Liver (tissue), 9 donors: ENCODE results near the gene MED16. TPM values are rescaled to one million over a fixed set of nuclear protein-coding genes. Genes with fewer than 3 reads are reported as not detected.

Experiments
- DNase-seq: peaks from one replicate; pipeline ENCODE4 v3.0.0-alpha.2; 2017; ENCODE audit warnings: low spot score
- H3K27ac ChIP-seq, 2 donors: one replicate each; pipeline ENCODE4 v1.7.0; 2013; ENCODE audit warnings: inconsistent platforms in 2 of 2, low read length in 2 of 2, control low read depth in 1 of 2, low read depth in 1 of 2, mild to moderate bottlenecking in 1 of 2
- H3K27me3 ChIP-seq, 4 donors: one replicate each; pipeline versions ENCODE4 v1.6.1 to v1.7.0; 2013; ENCODE audit warnings: low read length in 3 of 4, inconsistent platforms in 1 of 4, mild to moderate bottlenecking in 1 of 4, moderate library complexity in 1 of 4; ENCODE audit not compliant: control insufficient read depth in 4 of 4, insufficient read depth in 4 of 4
- H3K36me3 ChIP-seq, 4 donors: one replicate each; pipeline versions ENCODE4 v1.6.1 to v1.7.0; 2013; ENCODE audit warnings: low read length in 3 of 4, mild to moderate bottlenecking in 3 of 4, low read depth in 1 of 4, moderate library complexity in 1 of 4; ENCODE audit not compliant: control insufficient read depth in 4 of 4, insufficient read depth in 3 of 4
- H3K4me1 ChIP-seq, 4 donors: one replicate each; pipeline versions ENCODE4 v1.6.1 to v1.7.0; 2013; ENCODE audit warnings: low read length in 3 of 4, mild to moderate bottlenecking in 3 of 4, moderate library complexity in 1 of 4; ENCODE audit not compliant: control insufficient read depth in 4 of 4, insufficient read depth in 4 of 4
- H3K4me3 ChIP-seq, 3 donors: one replicate each; pipeline versions ENCODE4 v1.6.1 to v1.7.0; 2013; ENCODE audit warnings: low read length in 3 of 3, control low read depth in 1 of 3, low read depth in 1 of 3, mild to moderate bottlenecking in 1 of 3
- H3K9ac ChIP-seq, 2 donors: one replicate each; pipeline ENCODE4 v1.7.0; 2013; ENCODE audit warnings: low read length in 2 of 2, mild to moderate bottlenecking in 2 of 2, moderate library complexity in 2 of 2, control low read depth in 1 of 2, low read depth in 1 of 2
- H3K9me3 ChIP-seq, 4 donors: one replicate each; pipeline versions ENCODE4 v1.6.1 to v1.7.0; 2013; ENCODE audit warnings: low read length in 3 of 4; ENCODE audit not compliant: control insufficient read depth in 4 of 4
- FOXA1 ChIP-seq: IDR thresholded peaks from 2 replicates; pipeline ENCODE4 v1.6.1; 2016; ENCODE audit warnings: antibody characterized with exemption
- FOXA2 ChIP-seq: IDR thresholded peaks from 2 replicates; pipeline ENCODE4 v1.6.1; 2016; ENCODE audit warnings: antibody characterized with exemption
- GABPA ChIP-seq, 2 donors: IDR thresholded peaks in 1 of 2; conservative IDR thresholded peaks in 1 of 2; 2 replicates each; pipeline ENCODE4 v1.6.1; 2016; ENCODE audit warnings: antibody characterized with exemption in 2 of 2, mild to moderate bottlenecking in 1 of 2, moderate library complexity in 1 of 2
- HNF4A ChIP-seq, 2 donors: conservative IDR thresholded peaks; 2 replicates each; pipeline ENCODE4 v1.6.1; 2016; ENCODE audit warnings: antibody characterized with exemption in 2 of 2, mild to moderate bottlenecking in 2 of 2
- HNF4G ChIP-seq: IDR thresholded peaks from 2 replicates; pipeline ENCODE4 v1.6.1; 2016; ENCODE audit warnings: antibody characterized with exemption
- JUND ChIP-seq, 2 donors: IDR thresholded peaks; 2 replicates each; pipeline ENCODE4 v1.6.1; 2016; ENCODE audit warnings: antibody characterized with exemption in 2 of 2
- NR2F2 ChIP-seq: IDR thresholded peaks from 2 replicates; pipeline ENCODE4 v1.6.1; 2016; ENCODE audit warnings: antibody characterized with exemption
- RAD21 ChIP-seq, 2 donors: IDR thresholded peaks; 2 replicates each; pipeline ENCODE4 v1.6.1; 2016; ENCODE audit warnings: antibody characterized with exemption in 2 of 2, mild to moderate bottlenecking in 2 of 2
- RXRA ChIP-seq, 2 donors: IDR thresholded peaks; 2 replicates each; pipeline ENCODE4 v1.6.1; 2017 to 2018; ENCODE audit warnings: antibody characterized with exemption in 2 of 2, mild to moderate bottlenecking in 1 of 2
- SP1 ChIP-seq: IDR thresholded peaks from 2 replicates; pipeline ENCODE4 v1.6.1; 2018; ENCODE audit warnings: antibody characterized with exemption, mild to moderate bottlenecking
- TAF1 ChIP-seq: conservative IDR thresholded peaks from 2 replicates; pipeline ENCODE4 v1.6.1; 2016; ENCODE audit warnings: antibody characterized with exemption, mild to moderate bottlenecking
- YY1 ChIP-seq: IDR thresholded peaks from 2 replicates; pipeline ENCODE4 v1.6.1; 2016; ENCODE audit warnings: antibody characterized with exemption, mild to moderate bottlenecking
- WGBS: extraction: QIAGEN DNeasy Blood & Tissue Kit; methylation state at CpG from one replicate; pipeline ENCODE4 v1.1.7; 2013; 5-methylcytosine and 5-hydroxymethylcytosine counted together
- polyA plus RNA-seq, 2 donors: library from polyadenylated mRNA; stranded (reverse) in 1 of 2; unstranded in 1 of 2; fragments of 200-250 nt in 1 of 2; fragments of >200 nt in 1 of 2; fragmentation: Nextera tagmentation in 1 of 2; extraction: Ambion mirVana in 1 of 2; gene quantifications; one replicate each; pipeline versions ENCODE4 v1.2.1 to v1.2.3, GENCODE V29; 2013 to 2015
- total RNA-seq, 2 donors: library from RNA; depleted of rRNA; stranded (reverse); fragments of >200 nt; gene quantifications; one replicate each; pipeline ENCODE4 v1.2.3, GENCODE V29; 2014
- TF ChIP-seq, protein P1 (sequence below): IDR thresholded peaks from 2 replicates; pipeline ENCODE4 v1.6.1; 2016; ENCODE audit warnings: antibody characterized with exemption
- TF ChIP-seq, protein P2 (sequence below): IDR thresholded peaks from 2 replicates; pipeline ENCODE4 v1.6.1; 2016; ENCODE audit warnings: antibody characterized with exemption
- TF ChIP-seq, protein P3 (sequence below): IDR thresholded peaks from 2 replicates; pipeline ENCODE4 v1.6.1; 2016; ENCODE audit warnings: antibody characterized with exemption, mild to moderate bottlenecking
- TF ChIP-seq, protein P4 (sequence below): fragments of 150-350 bp; IDR thresholded peaks from 2 replicates; pipeline ENCODE4 v1.5.1; 2017; ENCODE audit warnings: improper control_type of control experiment, low read depth, low read length; ENCODE audit not compliant: missing input control
- donor health status: healthy.
- donor health status: healthy.
- donor health status: healthy.
- donor health status: healthy.
- donor health status: healthy.

MED16 gene
- total and polyA plus RNA-seq, 4 donors: 30.6 to 50.5 (median 41.0) TPM

DNA sequence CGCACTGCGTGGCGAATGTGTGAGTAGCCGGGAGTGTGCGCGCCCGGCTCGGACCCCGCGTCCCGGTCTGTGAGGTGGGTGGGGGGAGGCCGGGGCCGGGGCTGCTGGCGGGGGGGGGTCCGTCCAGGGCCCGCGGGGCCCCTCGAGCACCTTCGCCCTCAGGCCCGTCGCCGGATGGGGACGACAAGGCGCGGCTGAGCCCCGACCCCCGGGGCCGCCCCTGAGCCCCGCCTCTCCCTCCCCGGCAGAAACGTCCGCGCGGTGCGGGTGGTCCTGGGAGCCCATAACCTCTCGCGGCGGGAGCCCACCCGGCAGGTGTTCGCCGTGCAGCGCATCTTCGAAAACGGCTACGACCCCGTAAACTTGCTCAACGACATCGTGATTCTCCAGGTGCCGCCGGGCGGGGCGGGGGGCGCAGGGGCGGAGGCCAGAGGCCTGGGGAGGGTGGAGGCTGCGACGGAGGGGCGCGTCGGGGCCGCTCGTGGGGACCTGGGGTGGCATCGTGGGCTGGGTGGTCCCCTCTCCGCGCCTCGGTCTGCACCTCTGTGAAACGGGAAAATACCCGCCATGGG lies 39.9 kb downstream of the MED16 start:
- WGBS: 35% methylated on average over 67 of the region's 67 CpGs
- Histone ChIP-seq H3K9me3 (no peaks in the 10 kb centered on the region), H3K9ac (no peak overlapping the region), H3K27ac (no peak overlapping the region), H3K4me3 (no peak overlapping the region), H3K4me1 (peaks cover 5 to 12% (median 8%) of the 10 kb centered on the region in 4 donors), H3K27me3 (no peaks in the 10 kb centered on the region), H3K36me3 (no peaks in the 10 kb centered on the region)
- TF ChIP-seq RAD21 (IDR thresholded peaks at IDR 0.05) (no peak), FOXA2 (no peak), HNF4A (conservative IDR thresholded peaks at IDR 0.05) (no peak), YY1 (no peak), HNF4G (no peak)
- no peak for DNase-seq

DNA sequence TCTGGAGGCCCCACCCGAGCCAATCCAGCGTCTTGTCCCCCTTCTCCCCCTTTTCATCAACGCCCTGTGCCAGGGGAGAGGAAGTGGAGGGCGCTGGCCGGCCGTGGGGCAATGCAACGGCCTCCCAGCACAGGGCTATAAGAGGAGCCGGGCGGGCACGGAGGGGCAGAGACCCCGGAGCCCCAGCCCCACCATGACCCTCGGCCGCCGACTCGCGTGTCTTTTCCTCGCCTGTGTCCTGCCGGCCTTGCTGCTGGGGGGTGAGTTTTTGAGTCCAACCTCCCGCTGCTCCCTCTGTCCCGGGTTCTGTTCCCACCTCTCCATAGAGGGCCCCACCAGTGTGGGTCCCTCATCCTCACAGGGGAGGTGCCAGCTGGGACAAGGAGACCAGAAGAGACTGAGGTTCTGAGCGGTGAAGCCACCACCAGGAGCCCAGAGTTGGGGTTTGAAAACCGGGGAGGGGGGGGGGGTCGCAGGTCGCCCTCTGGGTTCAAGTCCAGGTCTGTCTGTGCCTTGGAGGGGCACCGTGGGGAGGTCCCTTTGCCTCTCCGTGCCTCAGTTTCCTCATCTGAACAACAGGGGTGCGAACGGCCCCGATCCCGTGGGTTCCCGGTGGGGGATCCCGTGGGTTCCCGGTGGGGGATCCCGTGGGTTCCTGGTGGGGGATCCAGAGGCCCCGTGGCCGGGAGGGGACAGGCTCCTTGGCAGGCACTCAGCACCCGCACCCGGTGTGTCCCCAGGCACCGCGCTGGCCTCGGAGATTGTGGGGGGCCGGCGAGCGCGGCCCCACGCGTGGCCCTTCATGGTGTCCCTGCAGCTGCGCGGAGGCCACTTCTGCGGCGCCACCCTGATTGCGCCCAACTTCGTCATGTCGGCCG lies 40.6 kb downstream of the MED16 start, which contains the start of gene ELANE:
Gene ELANE (plus strand): TSS at position 168 of the 878 bp plus-strand sequence. CDS start 26 bp downstream, at position 194.
- TF ChIP-seq, protein P1, sequence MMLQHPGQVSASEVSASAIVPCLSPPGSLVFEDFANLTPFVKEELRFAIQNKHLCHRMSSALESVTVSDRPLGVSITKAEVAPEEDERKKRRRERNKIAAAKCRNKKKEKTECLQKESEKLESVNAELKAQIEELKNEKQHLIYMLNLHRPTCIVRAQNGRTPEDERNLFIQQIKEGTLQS: no peak
- no peak for TF ChIP-seq HNF4A (conservative IDR thresholded peaks at IDR 0.05)
- TF ChIP-seq RAD21 (IDR thresholded peaks at IDR 0.05): no peak
- no peak for TF ChIP-seq RXRA (IDR thresholded peaks at IDR 0.05)
- no peak for TF ChIP-seq JUND (IDR thresholded peaks at IDR 0.05)
- no peak for TF ChIP-seq GABPA (IDR thresholded peaks at IDR 0.05 in 1 of 2, conservative IDR thresholded peaks at IDR 0.05 in 1 of 2)
- TF ChIP-seq, protein P2, sequence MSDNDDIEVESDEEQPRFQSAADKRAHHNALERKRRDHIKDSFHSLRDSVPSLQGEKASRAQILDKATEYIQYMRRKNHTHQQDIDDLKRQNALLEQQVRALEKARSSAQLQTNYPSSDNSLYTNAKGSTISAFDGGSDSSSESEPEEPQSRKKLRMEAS: no peak
- TF ChIP-seq, protein P3, sequence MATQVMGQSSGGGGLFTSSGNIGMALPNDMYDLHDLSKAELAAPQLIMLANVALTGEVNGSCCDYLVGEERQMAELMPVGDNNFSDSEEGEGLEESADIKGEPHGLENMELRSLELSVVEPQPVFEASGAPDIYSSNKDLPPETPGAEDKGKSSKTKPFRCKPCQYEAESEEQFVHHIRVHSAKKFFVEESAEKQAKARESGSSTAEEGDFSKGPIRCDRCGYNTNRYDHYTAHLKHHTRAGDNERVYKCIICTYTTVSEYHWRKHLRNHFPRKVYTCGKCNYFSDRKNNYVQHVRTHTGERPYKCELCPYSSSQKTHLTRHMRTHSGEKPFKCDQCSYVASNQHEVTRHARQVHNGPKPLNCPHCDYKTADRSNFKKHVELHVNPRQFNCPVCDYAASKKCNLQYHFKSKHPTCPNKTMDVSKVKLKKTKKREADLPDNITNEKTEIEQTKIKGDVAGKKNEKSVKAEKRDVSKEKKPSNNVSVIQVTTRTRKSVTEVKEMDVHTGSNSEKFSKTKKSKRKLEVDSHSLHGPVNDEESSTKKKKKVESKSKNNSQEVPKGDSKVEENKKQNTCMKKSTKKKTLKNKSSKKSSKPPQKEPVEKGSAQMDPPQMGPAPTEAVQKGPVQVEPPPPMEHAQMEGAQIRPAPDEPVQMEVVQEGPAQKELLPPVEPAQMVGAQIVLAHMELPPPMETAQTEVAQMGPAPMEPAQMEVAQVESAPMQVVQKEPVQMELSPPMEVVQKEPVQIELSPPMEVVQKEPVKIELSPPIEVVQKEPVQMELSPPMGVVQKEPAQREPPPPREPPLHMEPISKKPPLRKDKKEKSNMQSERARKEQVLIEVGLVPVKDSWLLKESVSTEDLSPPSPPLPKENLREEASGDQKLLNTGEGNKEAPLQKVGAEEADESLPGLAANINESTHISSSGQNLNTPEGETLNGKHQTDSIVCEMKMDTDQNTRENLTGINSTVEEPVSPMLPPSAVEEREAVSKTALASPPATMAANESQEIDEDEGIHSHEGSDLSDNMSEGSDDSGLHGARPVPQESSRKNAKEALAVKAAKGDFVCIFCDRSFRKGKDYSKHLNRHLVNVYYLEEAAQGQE: no peak
- TF ChIP-seq SP1: no peak
- no peak for TF ChIP-seq HNF4G
- no peak for TF ChIP-seq NR2F2
- TF ChIP-seq, protein P4, sequence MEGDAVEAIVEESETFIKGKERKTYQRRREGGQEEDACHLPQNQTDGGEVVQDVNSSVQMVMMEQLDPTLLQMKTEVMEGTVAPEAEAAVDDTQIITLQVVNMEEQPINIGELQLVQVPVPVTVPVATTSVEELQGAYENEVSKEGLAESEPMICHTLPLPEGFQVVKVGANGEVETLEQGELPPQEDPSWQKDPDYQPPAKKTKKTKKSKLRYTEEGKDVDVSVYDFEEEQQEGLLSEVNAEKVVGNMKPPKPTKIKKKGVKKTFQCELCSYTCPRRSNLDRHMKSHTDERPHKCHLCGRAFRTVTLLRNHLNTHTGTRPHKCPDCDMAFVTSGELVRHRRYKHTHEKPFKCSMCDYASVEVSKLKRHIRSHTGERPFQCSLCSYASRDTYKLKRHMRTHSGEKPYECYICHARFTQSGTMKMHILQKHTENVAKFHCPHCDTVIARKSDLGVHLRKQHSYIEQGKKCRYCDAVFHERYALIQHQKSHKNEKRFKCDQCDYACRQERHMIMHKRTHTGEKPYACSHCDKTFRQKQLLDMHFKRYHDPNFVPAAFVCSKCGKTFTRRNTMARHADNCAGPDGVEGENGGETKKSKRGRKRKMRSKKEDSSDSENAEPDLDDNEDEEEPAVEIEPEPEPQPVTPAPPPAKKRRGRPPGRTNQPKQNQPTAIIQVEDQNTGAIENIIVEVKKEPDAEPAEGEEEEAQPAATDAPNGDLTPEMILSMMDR: no peak
- no peak for TF ChIP-seq TAF1
- TF ChIP-seq FOXA1: no peak
- H3K9ac ChIP-seq: no peak within 1 kb of the TSS
- WGBS: 68% methylated on average over 55 of the region's 55 CpGs
- no peak within 1 kb of the TSS for H3K4me3 ChIP-seq
- H3K27me3 ChIP-seq: no peaks in the 10 kb centered on the region
- peaks cover 5 to 12% (median 8%) of the 10 kb centered on the region in 4 donors for H3K4me1 ChIP-seq
- H3K9me3 ChIP-seq: no peaks in the 10 kb centered on the region
- H3K36me3 ChIP-seq: no peaks in the 10 kb centered on the region
- DNase-seq: no peak
- peak within 1 kb of the TSS; percentile 34 to 44 for H3K27ac ChIP-seq
